ENCODE measurements around the gene PTGER3.

DNA sequence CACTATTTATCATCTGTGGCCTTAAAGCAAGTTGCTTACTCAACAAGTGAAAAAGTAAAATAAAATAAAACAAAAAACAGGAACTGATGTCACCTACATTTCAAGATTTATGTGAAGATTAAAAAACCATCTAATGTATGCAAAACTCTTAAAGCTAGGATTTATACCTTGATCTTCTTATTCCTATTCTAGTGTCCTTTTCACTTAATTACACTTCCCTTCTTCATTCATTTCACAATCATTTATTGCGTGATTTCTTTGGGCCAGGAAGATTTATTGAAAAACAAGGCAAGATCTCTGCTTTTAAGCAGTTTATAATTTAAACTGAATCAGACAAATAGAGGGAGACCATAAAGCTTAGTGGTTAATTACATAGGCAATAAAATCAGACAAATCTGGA, 18.6 kb downstream of the PTGER3 start:
- TF ChIP-seq, protein P1, sequence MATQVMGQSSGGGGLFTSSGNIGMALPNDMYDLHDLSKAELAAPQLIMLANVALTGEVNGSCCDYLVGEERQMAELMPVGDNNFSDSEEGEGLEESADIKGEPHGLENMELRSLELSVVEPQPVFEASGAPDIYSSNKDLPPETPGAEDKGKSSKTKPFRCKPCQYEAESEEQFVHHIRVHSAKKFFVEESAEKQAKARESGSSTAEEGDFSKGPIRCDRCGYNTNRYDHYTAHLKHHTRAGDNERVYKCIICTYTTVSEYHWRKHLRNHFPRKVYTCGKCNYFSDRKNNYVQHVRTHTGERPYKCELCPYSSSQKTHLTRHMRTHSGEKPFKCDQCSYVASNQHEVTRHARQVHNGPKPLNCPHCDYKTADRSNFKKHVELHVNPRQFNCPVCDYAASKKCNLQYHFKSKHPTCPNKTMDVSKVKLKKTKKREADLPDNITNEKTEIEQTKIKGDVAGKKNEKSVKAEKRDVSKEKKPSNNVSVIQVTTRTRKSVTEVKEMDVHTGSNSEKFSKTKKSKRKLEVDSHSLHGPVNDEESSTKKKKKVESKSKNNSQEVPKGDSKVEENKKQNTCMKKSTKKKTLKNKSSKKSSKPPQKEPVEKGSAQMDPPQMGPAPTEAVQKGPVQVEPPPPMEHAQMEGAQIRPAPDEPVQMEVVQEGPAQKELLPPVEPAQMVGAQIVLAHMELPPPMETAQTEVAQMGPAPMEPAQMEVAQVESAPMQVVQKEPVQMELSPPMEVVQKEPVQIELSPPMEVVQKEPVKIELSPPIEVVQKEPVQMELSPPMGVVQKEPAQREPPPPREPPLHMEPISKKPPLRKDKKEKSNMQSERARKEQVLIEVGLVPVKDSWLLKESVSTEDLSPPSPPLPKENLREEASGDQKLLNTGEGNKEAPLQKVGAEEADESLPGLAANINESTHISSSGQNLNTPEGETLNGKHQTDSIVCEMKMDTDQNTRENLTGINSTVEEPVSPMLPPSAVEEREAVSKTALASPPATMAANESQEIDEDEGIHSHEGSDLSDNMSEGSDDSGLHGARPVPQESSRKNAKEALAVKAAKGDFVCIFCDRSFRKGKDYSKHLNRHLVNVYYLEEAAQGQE (IDR thresholded peaks at IDR 0.05; ENCODE audit: low read depth), result no peak
- TF ChIP-seq FOXM1 (IDR thresholded peaks at IDR 0.05; ENCODE audit: borderline replicate concordance, low read depth), result no peak
- TF ChIP-seq TAF1 (IDR thresholded peaks at IDR 0.05; ENCODE audit: low read depth), result no peak

Data from Ishikawa (cell line).